HFF-Myc (cell line): ENCODE results near the gene SPANXN2.

Source experiments
- DNase-seq: peaks from one replicate; pipeline ENCODE4 v3.0.0-alpha.2; 2011; ENCODE audit warnings: low read depth; ENCODE audit errors: extremely low read depth
- H3K4me3 ChIP-seq: replicated peaks from 2 replicates; pipeline ENCODE4 v1.5.1; 2011; ENCODE audit warnings: low read depth, mild to moderate bottlenecking, control low read depth, low read length
- CTCF ChIP-seq: IDR thresholded peaks from 2 replicates; pipeline ENCODE4 v1.5.1; 2012; ENCODE audit warnings: mild to moderate bottlenecking, low read depth, low read length, control low read depth; ENCODE audit errors: missing control alignments

Gene SPANXN2

GRCh38 chrX:143701460-143701859 lies 19.1 kb downstream of the SPANXN2 start:
- no peak overlapping the region for H3K4me3 ChIP-seq
- no peak for TF ChIP-seq CTCF
- no peak for DNase-seq

GRCh38 chrX:143694885-143695284 lies 25.7 kb downstream of the SPANXN2 start:
- no peak for DNase-seq
- TF ChIP-seq CTCF, result no peak
- H3K4me3 ChIP-seq, result no peak overlapping the region

GRCh38 chrX:143683486-143683885 lies 37.1 kb downstream of the SPANXN2 start:
- DNase-seq, result no peak
- H3K4me3 ChIP-seq, result no peak overlapping the region
- no peak for TF ChIP-seq CTCF

- no peak for DNase-seq
- no peak for TF ChIP-seq CTCF
- H3K4me3 ChIP-seq, result no peak overlapping the region
Measured at GRCh38 chrX:143674926-143675325, 45.6 kb downstream of the SPANXN2 start.

- DNase-seq, result no peak
- TF ChIP-seq CTCF, result no peak
- no peak overlapping the region for H3K4me3 ChIP-seq
Measured at GRCh38 chrX:143669395-143669794, 51.2 kb downstream of the SPANXN2 start.

GRCh38 chrX:143664302-143664701 lies 56.2 kb downstream of the SPANXN2 start:
- peak; percentile 21 for TF ChIP-seq CTCF
- DNase-seq, result no peak
- no peak overlapping the region for H3K4me3 ChIP-seq

- no peak for DNase-seq
Measured at GRCh38 chrX:143663755-143664154, 56.8 kb downstream of the SPANXN2 start.

More at GRCh38 chrX:143663755-143664154, 56.8 kb downstream of the SPANXN2 start:
- TF ChIP-seq CTCF, result no peak
- H3K4me3 ChIP-seq, result no peak overlapping the region
